Measurements from ENCODE around the gene EP400.

EP400 gene

GRCh38 chr12:131994589-131994988, 44.8 kb downstream of the EP400 start:
- TF ChIP-seq SPI1 (IDR thresholded peaks at IDR 0.05; ENCODE audit: low read depth, low read length) (no peak), POU2F2 (IDR thresholded peaks at IDR 0.05; ENCODE audit: low read depth, low read length) (no peak), TAF1 (IDR thresholded peaks at IDR 0.05; ENCODE audit: low read depth, low read length) (no peak), POLR2AphosphoS5 (IDR thresholded peaks at IDR 0.05; ENCODE audit: low read depth, low read length) (no peak), PAX5 (IDR thresholded peaks at IDR 0.05; ENCODE audit: insufficient read depth, low read length, severe bottlenecking) (no peak), POLR2A (IDR thresholded peaks at IDR 0.05; ENCODE audit: low read depth, low read length) (no peak)
- FAIRE-seq, result no peak
- DNase-seq (ENCODE audit: insufficient read length, low spot score), result no peak

DNA sequence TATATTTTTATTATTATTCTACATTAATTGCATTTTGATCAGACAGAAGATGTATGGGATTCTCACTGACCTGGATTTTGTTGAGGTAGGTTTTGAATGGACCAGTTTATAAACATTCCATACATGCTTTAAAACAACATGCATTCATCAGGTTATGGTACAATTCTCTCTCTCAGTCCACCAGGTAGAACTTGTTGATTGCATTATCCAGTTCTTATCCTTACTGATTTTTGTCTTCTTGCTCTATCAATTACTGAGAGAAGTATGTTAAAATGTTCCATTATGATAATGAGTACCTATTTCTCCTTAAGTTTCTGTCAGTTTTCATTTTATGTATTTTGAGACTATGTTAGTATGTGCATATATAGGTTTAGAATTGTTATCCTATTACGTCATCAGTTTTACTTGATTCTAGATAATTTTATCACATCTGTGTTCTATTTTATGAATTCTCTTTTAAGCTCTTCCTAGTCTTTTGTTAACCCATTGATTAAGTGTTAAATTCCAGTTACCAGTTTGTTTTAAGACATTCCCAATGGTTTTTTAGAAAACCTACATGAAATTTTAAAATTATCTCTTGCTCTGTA, 50.6 kb downstream of the EP400 start:
- DNase-seq (ENCODE audit: insufficient read length, low spot score), result no peak
- TF ChIP-seq SPI1 (IDR thresholded peaks at IDR 0.05; ENCODE audit: low read depth, low read length), result no peak
- TF ChIP-seq POU2F2 (IDR thresholded peaks at IDR 0.05; ENCODE audit: low read depth, low read length), result no peak
- TF ChIP-seq POLR2AphosphoS5 (IDR thresholded peaks at IDR 0.05; ENCODE audit: low read depth, low read length), result no peak
- no peak for FAIRE-seq

DNA sequence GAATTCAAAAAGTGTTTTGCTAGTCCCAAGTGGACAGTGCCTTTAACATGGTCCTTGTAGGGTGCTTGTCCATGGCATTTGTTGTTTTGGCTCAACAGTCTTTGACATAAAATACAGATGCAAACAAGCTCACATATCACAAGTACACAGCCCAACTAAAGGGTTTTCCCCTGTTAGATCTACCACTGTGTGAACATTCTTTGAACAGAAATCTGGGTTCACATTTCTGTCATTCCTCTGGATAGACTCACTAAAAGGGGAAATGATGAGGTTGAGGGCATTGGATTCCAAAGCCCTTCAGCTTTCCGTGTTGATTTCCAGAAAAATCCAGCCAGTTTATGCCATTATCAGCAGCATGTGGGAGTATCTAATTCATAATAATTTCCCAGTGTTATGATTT, 54.1 kb downstream of the EP400 start:
- DNase-seq (ENCODE audit: insufficient read length, low spot score), result no peak
- TF ChIP-seq SPI1 (IDR thresholded peaks at IDR 0.05; ENCODE audit: low read depth, low read length), result no peak
- no peak for TF ChIP-seq POU2F2 (IDR thresholded peaks at IDR 0.05; ENCODE audit: low read depth, low read length)
- TF ChIP-seq POLR2AphosphoS5 (IDR thresholded peaks at IDR 0.05; ENCODE audit: low read depth, low read length), result no peak
- TF ChIP-seq TAF1 (IDR thresholded peaks at IDR 0.05; ENCODE audit: low read depth, low read length), result no peak
- no peak for TF ChIP-seq POLR2A (IDR thresholded peaks at IDR 0.05; ENCODE audit: low read depth, low read length)
- no peak for TF ChIP-seq PAX5 (IDR thresholded peaks at IDR 0.05; ENCODE audit: insufficient read depth, low read length, severe bottlenecking)
- no peak for FAIRE-seq

DNA sequence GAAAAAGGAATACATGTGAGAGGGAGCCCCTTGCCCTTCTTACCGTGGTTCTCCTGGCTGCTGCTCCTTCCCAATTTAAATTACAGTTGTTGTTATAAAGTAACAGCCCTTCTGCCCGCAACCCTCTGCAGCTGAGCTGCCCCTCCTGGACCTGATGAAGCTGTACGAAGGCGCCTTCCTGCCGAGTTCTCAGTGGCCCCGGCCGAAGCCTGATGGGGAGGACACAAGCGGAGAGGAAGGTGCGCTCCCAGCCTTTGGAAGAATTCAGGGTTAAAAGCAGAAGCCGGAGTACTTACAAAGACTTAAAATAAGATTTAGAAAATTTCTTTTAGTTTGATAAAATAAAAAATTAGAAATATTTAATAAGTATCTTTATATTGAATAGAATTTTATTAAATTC, 55.2 kb downstream of the EP400 start:
- TF ChIP-seq SPI1 (IDR thresholded peaks at IDR 0.05; ENCODE audit: low read depth, low read length) (no peak), PAX5 (IDR thresholded peaks at IDR 0.05; ENCODE audit: insufficient read depth, low read length, severe bottlenecking) (no peak), POU2F2 (IDR thresholded peaks at IDR 0.05; ENCODE audit: low read depth, low read length) (no peak), POLR2A (IDR thresholded peaks at IDR 0.05; ENCODE audit: low read depth, low read length) (no peak), POLR2AphosphoS5 (IDR thresholded peaks at IDR 0.05; ENCODE audit: low read depth, low read length) (no peak), TAF1 (IDR thresholded peaks at IDR 0.05; ENCODE audit: low read depth, low read length) (no peak)
- DNase-seq (ENCODE audit: insufficient read length, low spot score), result no peak
- FAIRE-seq, result no peak

- TF ChIP-seq POU2F2 (IDR thresholded peaks at IDR 0.05; ENCODE audit: low read depth, low read length) (no peak), POLR2A (IDR thresholded peaks at IDR 0.05; ENCODE audit: low read depth, low read length) (no peak), POLR2AphosphoS5 (IDR thresholded peaks at IDR 0.05; ENCODE audit: low read depth, low read length) (no peak), PAX5 (IDR thresholded peaks at IDR 0.05; ENCODE audit: insufficient read depth, low read length, severe bottlenecking) (no peak), TAF1 (IDR thresholded peaks at IDR 0.05; ENCODE audit: low read depth, low read length) (no peak), SPI1 (IDR thresholded peaks at IDR 0.05; ENCODE audit: low read depth, low read length) (no peak)
- DNase-seq (ENCODE audit: insufficient read length, low spot score) (no peak), FAIRE-seq (no peak)
These were observed 56.4 kb downstream of the EP400 start for GRCh38 chr12:132006056-132006680.

GRCh38 chr12:132007041-132007440, 57.3 kb downstream of the EP400 start:
- no peak for FAIRE-seq
- TF ChIP-seq TAF1 (IDR thresholded peaks at IDR 0.05; ENCODE audit: low read depth, low read length) (no peak), PAX5 (IDR thresholded peaks at IDR 0.05; ENCODE audit: insufficient read depth, low read length, severe bottlenecking) (no peak), POLR2AphosphoS5 (IDR thresholded peaks at IDR 0.05; ENCODE audit: low read depth, low read length) (no peak), SPI1 (IDR thresholded peaks at IDR 0.05; ENCODE audit: low read depth, low read length) (no peak), POLR2A (IDR thresholded peaks at IDR 0.05; ENCODE audit: low read depth, low read length) (no peak)
- DNase-seq (ENCODE audit: insufficient read length, low spot score), result no peak

DNA sequence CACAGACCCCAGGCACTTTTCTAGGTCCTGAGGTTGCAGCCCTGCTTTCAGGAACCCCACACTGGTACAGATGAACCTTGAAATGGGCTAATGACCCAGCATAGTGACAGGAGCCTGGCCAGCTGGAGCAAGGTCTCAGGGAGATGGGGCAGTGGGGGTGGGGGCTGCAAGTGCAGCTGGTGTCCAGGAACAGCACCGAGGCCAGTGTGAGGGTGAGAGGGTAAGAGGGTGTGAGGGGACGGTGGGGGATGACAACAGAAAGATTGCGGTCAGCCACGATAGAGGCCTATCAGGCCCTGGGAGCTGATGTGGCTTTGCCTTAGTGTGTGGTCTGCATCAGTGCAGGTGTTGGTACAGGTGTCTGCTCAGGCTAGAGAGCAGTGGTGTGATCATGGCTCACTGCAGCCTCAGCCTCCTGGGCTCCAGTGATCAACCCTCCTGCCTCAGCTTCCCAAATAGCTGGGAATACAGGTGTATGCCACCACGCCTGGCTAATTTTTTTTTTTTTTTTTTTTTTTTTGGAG, 59.7 kb downstream of the EP400 start:
- TF ChIP-seq PAX5 (IDR thresholded peaks at IDR 0.05; ENCODE audit: insufficient read depth, low read length, severe bottlenecking), result no peak
- TF ChIP-seq POLR2A (IDR thresholded peaks at IDR 0.05; ENCODE audit: low read depth, low read length), result no peak
- no peak for TF ChIP-seq TAF1 (IDR thresholded peaks at IDR 0.05; ENCODE audit: low read depth, low read length)
- TF ChIP-seq POU2F2 (IDR thresholded peaks at IDR 0.05; ENCODE audit: low read depth, low read length), result no peak
- TF ChIP-seq SPI1 (IDR thresholded peaks at IDR 0.05; ENCODE audit: low read depth, low read length), result no peak
- no peak for TF ChIP-seq POLR2AphosphoS5 (IDR thresholded peaks at IDR 0.05; ENCODE audit: low read depth, low read length)
- DNase-seq (ENCODE audit: insufficient read length, low spot score) (no peak), FAIRE-seq (no peak)

DNA sequence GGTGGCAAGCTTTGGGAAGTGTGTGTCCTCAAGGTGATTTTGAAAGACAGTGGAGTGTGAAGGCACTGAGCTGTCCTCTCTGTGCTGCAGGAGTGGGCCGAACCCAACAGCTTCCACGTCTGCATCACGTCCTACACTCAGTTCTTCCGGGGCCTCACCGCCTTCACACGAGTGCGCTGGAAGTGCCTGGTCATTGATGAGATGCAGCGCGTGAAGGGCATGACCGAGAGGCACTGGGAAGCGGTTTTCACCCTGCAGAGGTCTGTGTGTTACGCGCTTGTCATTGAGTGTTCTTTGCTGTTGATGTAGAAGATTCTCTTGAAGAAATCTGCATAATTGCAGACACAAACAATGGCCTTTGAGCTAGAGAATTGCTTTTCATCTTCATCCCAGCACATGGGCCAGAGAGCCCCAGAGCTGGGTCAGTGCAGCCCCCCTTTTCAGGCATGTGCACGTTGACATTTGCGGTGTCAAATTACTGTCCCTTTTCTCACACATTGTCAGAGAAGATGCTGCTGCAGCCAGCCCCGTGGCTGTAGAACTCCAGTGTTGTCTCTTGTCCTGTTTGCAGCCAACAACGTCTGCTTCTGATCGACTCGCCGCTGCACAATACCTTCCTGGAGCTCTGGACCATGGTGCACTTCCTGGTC, 63.3 kb downstream of the EP400 start:
- no peak for TF ChIP-seq POLR2AphosphoS5 (IDR thresholded peaks at IDR 0.05; ENCODE audit: low read depth, low read length)
- TF ChIP-seq SPI1 (IDR thresholded peaks at IDR 0.05; ENCODE audit: low read depth, low read length), result no peak
- TF ChIP-seq POU2F2 (IDR thresholded peaks at IDR 0.05; ENCODE audit: low read depth, low read length), result no peak
- no peak for TF ChIP-seq PAX5 (IDR thresholded peaks at IDR 0.05; ENCODE audit: insufficient read depth, low read length, severe bottlenecking)
- no peak for TF ChIP-seq TAF1 (IDR thresholded peaks at IDR 0.05; ENCODE audit: low read depth, low read length)
- TF ChIP-seq POLR2A (IDR thresholded peaks at IDR 0.05; ENCODE audit: low read depth, low read length), result no peak
- no peak for FAIRE-seq
- DNase-seq (ENCODE audit: insufficient read length, low spot score), result no peak

- FAIRE-seq, result no peak
- no peak for TF ChIP-seq PAX5 (IDR thresholded peaks at IDR 0.05; ENCODE audit: insufficient read depth, low read length, severe bottlenecking)
- TF ChIP-seq TAF1 (IDR thresholded peaks at IDR 0.05; ENCODE audit: low read depth, low read length), result no peak
- no peak for TF ChIP-seq POLR2A (IDR thresholded peaks at IDR 0.05; ENCODE audit: low read depth, low read length)
- DNase-seq (ENCODE audit: insufficient read length, low spot score), result no peak
These were observed 64.6 kb downstream of the EP400 start for GRCh38 chr12:132014092-132014914.

Measured in GM12891 (cell line).